Trophoblast cell (in vitro differentiated cells and primary cell): ENCODE results near the gene DNAI1.

ENCODE experiments used
- DNase-seq, 2 donors: peaks; one replicate each; pipeline ENCODE4 v3.0.0-alpha.2; 2016
- H2AFZ ChIP-seq: 2 replicates; pipeline ENCODE4 v1.6.1; 2013; ENCODE audit warnings: low read length, moderate library complexity, mild to moderate bottlenecking; ENCODE audit not compliant: insufficient read depth, poor library complexity
- H2AK5ac ChIP-seq: 2 replicates; pipeline ENCODE4 v1.6.1; 2013; ENCODE audit warnings: mild to moderate bottlenecking, low read length
- H2BK120ac ChIP-seq: 2 replicates; pipeline ENCODE4 v1.6.1; 2013; ENCODE audit warnings: low read length, mild to moderate bottlenecking, moderate library complexity; ENCODE audit not compliant: insufficient read depth, poor library complexity
- H2BK12ac ChIP-seq: 2 replicates; pipeline ENCODE4 v1.6.1; 2013; ENCODE audit warnings: mild to moderate bottlenecking, low read length, moderate library complexity
- H2BK5ac ChIP-seq: 2 replicates; pipeline ENCODE4 v1.6.1; 2013; ENCODE audit warnings: low read length, low read depth, moderate library complexity, mild to moderate bottlenecking; ENCODE audit not compliant: poor library complexity
- H3K14ac ChIP-seq: 2 replicates; pipeline ENCODE4 v1.6.1; 2013; ENCODE audit warnings: mild to moderate bottlenecking, low read length
- H3K18ac ChIP-seq: 2 replicates; pipeline ENCODE4 v1.6.1; 2013; ENCODE audit warnings: mild to moderate bottlenecking, low read length
- H3K23ac ChIP-seq: 2 replicates; pipeline ENCODE4 v1.6.1; 2013; ENCODE audit warnings: low read length
- H3K27ac ChIP-seq: 2 replicates; pipeline ENCODE4 v1.5.1; 2013; ENCODE audit warnings: low read depth, mild to moderate bottlenecking, inconsistent platforms, low read length, moderate library complexity
- H3K27me3 ChIP-seq: 2 replicates; pipeline ENCODE4 v1.6.1; 2013; ENCODE audit warnings: inconsistent platforms, mild to moderate bottlenecking, low read length, moderate library complexity; ENCODE audit not compliant: insufficient read depth
- H3K36me3 ChIP-seq, 2 experiments: 1 replicate in 1 of 2; 2 replicates in 1 of 2; pipeline ENCODE4 v1.6.1; 2013; ENCODE audit warnings: low read length in 2 of 2, mild to moderate bottlenecking in 2 of 2, moderate library complexity in 1 of 2; ENCODE audit not compliant: insufficient read depth in 2 of 2, control insufficient read depth in 1 of 2
- H3K4ac ChIP-seq: 2 replicates; pipeline ENCODE4 v1.6.1; 2013; ENCODE audit warnings: low read depth, mild to moderate bottlenecking, low read length, moderate library complexity
- H3K4me1 ChIP-seq, 2 experiments: 1 replicate in 1 of 2; 2 replicates in 1 of 2; pipeline ENCODE4 v1.6.1; 2013; ENCODE audit warnings: low read length in 2 of 2, mild to moderate bottlenecking in 2 of 2, moderate library complexity in 1 of 2; ENCODE audit not compliant: insufficient read depth in 2 of 2, control insufficient read depth in 1 of 2
- H3K4me2 ChIP-seq: 2 replicates; pipeline ENCODE4 v1.6.1; 2013; ENCODE audit warnings: inconsistent platforms, mild to moderate bottlenecking, low read length, moderate library complexity
- H3K4me3 ChIP-seq: 2 replicates; pipeline ENCODE4 v1.5.1; 2013; ENCODE audit warnings: mild to moderate bottlenecking, low read depth, low read length, inconsistent platforms
- H3K79me1 ChIP-seq: one replicate; pipeline ENCODE4 v1.6.1; 2013; ENCODE audit warnings: low read length
- H3K79me2 ChIP-seq: 2 replicates; pipeline ENCODE4 v1.6.1; 2013; ENCODE audit warnings: low read length, mild to moderate bottlenecking; ENCODE audit not compliant: control insufficient read depth, insufficient read depth, poor library complexity
- H3K9ac ChIP-seq: 2 replicates; pipeline ENCODE4 v1.6.1; 2013; ENCODE audit warnings: mild to moderate bottlenecking, low read length
- H3K9me3 ChIP-seq: 2 replicates; pipeline ENCODE4 v1.6.1; 2013; ENCODE audit warnings: low read depth, mild to moderate bottlenecking, control low read depth, inconsistent platforms, low read length; ENCODE audit not compliant: insufficient read depth
- H4K12ac ChIP-seq: 2 replicates; pipeline ENCODE4 v1.6.1; 2013; ENCODE audit warnings: low read depth, mild to moderate bottlenecking, low read length, moderate library complexity
- H4K8ac ChIP-seq: 2 replicates; pipeline ENCODE4 v1.6.1; 2013; ENCODE audit warnings: low read depth, mild to moderate bottlenecking, low read length, moderate library complexity
- H4K91ac ChIP-seq: one replicate; pipeline ENCODE4 v1.6.1; 2013; ENCODE audit warnings: low read depth, mild to moderate bottlenecking, low read length, moderate library complexity
- WGBS: extraction: QIAGEN DNeasy Blood & Tissue Kit; methylation state at CpG from one replicate; pipeline ENCODE4 v1.1.7; 2013; ENCODE audit warnings: missing lambda C conversion rate; ENCODE audit not compliant: insufficient read length, insufficient coverage; ENCODE audit errors: extremely low coverage; 5-methylcytosine and 5-hydroxymethylcytosine counted together

The DNAI1 gene

GRCh38 chr9:34499076-34499475 lies 40.5 kb downstream of the DNAI1 start:
- no peak overlapping the region for H3K4ac ChIP-seq
- no peaks in the 10 kb centered on the region for H3K36me3 ChIP-seq
- no peak overlapping the region for H4K8ac ChIP-seq
- no peak overlapping the region for H2BK120ac ChIP-seq
- no peak overlapping the region for H3K4me3 ChIP-seq
- no peak overlapping the region for H2AFZ ChIP-seq
- H3K14ac ChIP-seq = no peak overlapping the region
- no CpG with 5 or more reads among the region's 2 CpGs for WGBS
- H3K23ac ChIP-seq = no peak overlapping the region
- H2BK5ac ChIP-seq = no peak overlapping the region
- no peak overlapping the region for H4K91ac ChIP-seq
- no peaks in the 10 kb centered on the region for H3K9me3 ChIP-seq
- no peak overlapping the region for H2AK5ac ChIP-seq
- no peak overlapping the region for H3K18ac ChIP-seq
- no peaks in the 10 kb centered on the region for H3K27me3 ChIP-seq
- H3K79me2 ChIP-seq = no peaks in the 10 kb centered on the region
- H3K27ac ChIP-seq = no peak overlapping the region
- H3K79me1 ChIP-seq = no peaks in the 10 kb centered on the region
- DNase-seq = no peak
- no peak overlapping the region for H4K12ac ChIP-seq
- H3K9ac ChIP-seq = no peak overlapping the region
- no peaks in the 10 kb centered on the region for H3K4me1 ChIP-seq
- no peak overlapping the region for H2BK12ac ChIP-seq
- H3K4me2 ChIP-seq = no peak overlapping the region

DNA sequence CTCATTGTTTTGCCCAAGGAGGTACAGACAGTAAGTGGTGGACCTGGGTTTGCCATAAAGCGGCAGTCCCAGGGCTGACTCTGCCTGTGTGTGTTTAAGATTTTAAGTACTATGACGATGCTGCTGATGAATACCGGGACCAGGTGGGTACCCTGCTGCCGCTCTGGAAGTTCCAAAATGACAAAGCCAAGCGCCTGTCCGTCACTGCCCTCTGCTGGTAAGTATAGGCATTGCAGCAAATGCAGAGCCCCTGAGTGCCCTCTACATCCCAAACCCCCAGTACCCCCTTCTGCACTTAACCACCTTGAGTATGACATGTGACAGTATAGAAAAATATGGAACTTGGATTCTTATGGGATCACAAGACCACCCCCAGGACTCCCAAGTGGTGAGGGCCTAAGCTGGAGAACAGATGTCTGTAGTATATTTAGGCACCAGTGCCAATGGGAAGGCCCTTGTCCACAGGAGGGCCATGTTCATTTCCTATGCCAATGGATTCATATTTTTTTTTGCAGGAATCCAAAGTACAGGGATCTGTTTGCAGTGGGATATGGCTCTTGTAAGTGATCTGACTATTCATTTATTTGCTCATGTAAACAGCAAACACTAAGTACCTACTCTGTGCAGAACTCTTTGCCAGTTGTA lies 42.1 kb downstream of the DNAI1 start:
- H2BK12ac ChIP-seq = no peak overlapping the region
- no peak overlapping the region for H3K4me2 ChIP-seq
- H2AK5ac ChIP-seq = no peak overlapping the region
- no peak overlapping the region for H3K14ac ChIP-seq
- H3K18ac ChIP-seq = no peak overlapping the region
- H3K79me2 ChIP-seq = no peaks in the 10 kb centered on the region
- H3K9me3 ChIP-seq = peaks cover 3% of the 10 kb centered on the region
- H3K9ac ChIP-seq = no peak overlapping the region
- H4K12ac ChIP-seq = no peak overlapping the region
- no CpG with 5 or more reads among the region's 6 CpGs for WGBS
- H3K23ac ChIP-seq = no peak overlapping the region
- H3K79me1 ChIP-seq = no peaks in the 10 kb centered on the region
- H2BK120ac ChIP-seq = no peak overlapping the region
- no peak overlapping the region for H2AFZ ChIP-seq
- no peaks in the 10 kb centered on the region for H3K27me3 ChIP-seq
- H2BK5ac ChIP-seq = no peak overlapping the region
- H3K4me1 ChIP-seq = no peaks in the 10 kb centered on the region
- H3K36me3 ChIP-seq = no peaks in the 10 kb centered on the region
- no peak overlapping the region for H3K4ac ChIP-seq
- no peak overlapping the region for H4K91ac ChIP-seq
- no peak overlapping the region for H4K8ac ChIP-seq
- no peak overlapping the region for H3K4me3 ChIP-seq
- no peak overlapping the region for H3K27ac ChIP-seq
- peak; percentile 61 to 78 for DNase-seq

DNA sequence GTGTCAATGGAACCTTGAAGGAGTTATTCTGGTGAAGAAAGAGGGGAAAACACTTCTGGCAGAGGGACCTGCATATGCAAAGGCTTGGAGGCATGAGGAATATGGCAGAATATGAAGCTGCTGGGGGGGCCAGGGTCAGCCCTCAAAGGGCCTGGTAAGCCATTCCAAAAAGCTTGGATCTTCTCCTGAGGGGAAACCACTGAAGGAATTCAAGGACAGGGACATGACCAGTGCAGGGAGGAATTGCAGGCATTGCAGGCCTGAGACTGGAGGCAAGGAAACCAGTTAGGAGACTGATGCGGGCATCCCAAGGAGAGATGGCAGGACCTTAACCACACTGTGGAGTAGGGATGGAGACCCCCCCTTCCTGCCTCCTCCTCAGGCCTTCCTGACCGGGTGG lies 42.8 kb downstream of the DNAI1 start:
- no CpG with 5 or more reads among the region's 2 CpGs for WGBS
- no peak overlapping the region for H3K18ac ChIP-seq
- no peak overlapping the region for H3K4ac ChIP-seq
- no peak overlapping the region for H2BK120ac ChIP-seq
- H3K36me3 ChIP-seq = no peaks in the 10 kb centered on the region
- H3K27ac ChIP-seq = no peak overlapping the region
- no peak overlapping the region for H4K91ac ChIP-seq
- H2AFZ ChIP-seq = no peak overlapping the region
- no peak overlapping the region for H2AK5ac ChIP-seq
- no peak overlapping the region for H2BK12ac ChIP-seq
- no peaks in the 10 kb centered on the region for H3K4me1 ChIP-seq
- H3K79me1 ChIP-seq = no peaks in the 10 kb centered on the region
- H3K4me2 ChIP-seq = no peak overlapping the region
- H3K79me2 ChIP-seq = no peaks in the 10 kb centered on the region
- H2BK5ac ChIP-seq = no peak overlapping the region
- H4K12ac ChIP-seq = no peak overlapping the region
- no peak overlapping the region for H4K8ac ChIP-seq
- peaks cover 3% of the 10 kb centered on the region for H3K9me3 ChIP-seq
- H3K4me3 ChIP-seq = no peak overlapping the region
- H3K27me3 ChIP-seq = no peaks in the 10 kb centered on the region
- H3K14ac ChIP-seq = no peak overlapping the region
- no peak overlapping the region for H3K9ac ChIP-seq
- DNase-seq = peak; percentile 12 to 47
- H3K23ac ChIP-seq = no peak overlapping the region

- no peaks in the 10 kb centered on the region for H3K4me1 ChIP-seq
- no peak overlapping the region for H2BK12ac ChIP-seq
- H3K14ac ChIP-seq = no peak overlapping the region
- H3K27me3 ChIP-seq = no peaks in the 10 kb centered on the region
- H4K12ac ChIP-seq = no peak overlapping the region
- H3K9me3 ChIP-seq = peaks cover 3% of the 10 kb centered on the region
- no peak for DNase-seq
- H2BK5ac ChIP-seq = no peak overlapping the region
- H3K4me2 ChIP-seq = no peak overlapping the region
- H3K36me3 ChIP-seq = no peaks in the 10 kb centered on the region
- H3K9ac ChIP-seq = no peak overlapping the region
- no peak overlapping the region for H3K23ac ChIP-seq
- H3K4ac ChIP-seq = no peak overlapping the region
- H4K8ac ChIP-seq = no peak overlapping the region
- no peak overlapping the region for H3K4me3 ChIP-seq
- no peak overlapping the region for H3K27ac ChIP-seq
- no peak overlapping the region for H3K18ac ChIP-seq
- H2AFZ ChIP-seq = no peak overlapping the region
- no peak overlapping the region for H4K91ac ChIP-seq
- no peaks in the 10 kb centered on the region for H3K79me2 ChIP-seq
- no peak overlapping the region for H2BK120ac ChIP-seq
- WGBS = no CpG with 5 or more reads among the region's 5 CpGs
- no peak overlapping the region for H2AK5ac ChIP-seq
- H3K79me1 ChIP-seq = no peaks in the 10 kb centered on the region
Measured at GRCh38 chr9:34501889-34502425, 43.4 kb downstream of the DNAI1 start.
